Adipose tissue (tissue), 3 donors: ENCODE measurements around the gene RASAL2. TPM values are rescaled to one million over a fixed set of nuclear protein-coding genes. Genes with fewer than 3 reads are reported as not detected.
"Not testable (repeated sequence)": the region's sequence is repeated elsewhere in the genome, so short reads cannot be mapped to it uniquely, and the experiment has no call there.

Source experiments
- H3K27ac ChIP-seq: one replicate; pipeline ENCODE4 v1.5.1; 2013; ENCODE audit warnings: low read depth, low read length
- WGBS, 3 donors: extraction: QIAGEN DNeasy Blood & Tissue Kit; methylation state at CpG; one replicate each; pipeline ENCODE4 v1.1.7; 2013; 5-methylcytosine and 5-hydroxymethylcytosine counted together
- polyA plus RNA-seq, 3 donors: library from polyadenylated mRNA; stranded (reverse); fragments of 200-250 nt; gene quantifications; one replicate each; pipeline ENCODE4 v1.2.3, GENCODE V29; 2013
- donor health status: healthy with polysubstance abuse.
- donor health status: Bipolar disorder and iron deficiency.
- donor health status: healthy.

The RASAL2 gene
- polyA plus RNA-seq, 3 donors = 2.8 to 7.0 (median 3.3) TPM

DNA sequence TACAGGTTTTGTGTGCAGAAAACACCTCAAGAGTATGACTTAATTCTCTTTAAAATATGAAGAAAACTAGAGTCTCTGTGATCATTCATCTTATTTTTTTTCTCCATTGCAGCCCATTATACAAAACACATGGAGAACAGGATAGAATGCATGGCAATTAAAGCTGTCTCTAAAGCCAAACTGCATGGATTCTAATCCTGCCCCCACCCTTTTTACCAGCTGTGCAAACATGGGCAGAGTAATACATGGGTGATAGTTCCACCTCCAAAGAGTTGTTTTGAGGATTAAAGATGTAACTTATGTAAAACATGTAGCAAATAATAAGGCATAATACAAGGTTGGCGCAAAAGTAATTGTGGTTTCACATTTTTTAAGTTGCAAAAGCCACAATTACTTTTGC, 288.5 kb downstream of the RASAL2 start:
- H3K27ac ChIP-seq = no peak overlapping the region
- 90 to 100% (median 90%) methylated on average over 1 of the region's 1 CpG for WGBS, 3 donors

DNA sequence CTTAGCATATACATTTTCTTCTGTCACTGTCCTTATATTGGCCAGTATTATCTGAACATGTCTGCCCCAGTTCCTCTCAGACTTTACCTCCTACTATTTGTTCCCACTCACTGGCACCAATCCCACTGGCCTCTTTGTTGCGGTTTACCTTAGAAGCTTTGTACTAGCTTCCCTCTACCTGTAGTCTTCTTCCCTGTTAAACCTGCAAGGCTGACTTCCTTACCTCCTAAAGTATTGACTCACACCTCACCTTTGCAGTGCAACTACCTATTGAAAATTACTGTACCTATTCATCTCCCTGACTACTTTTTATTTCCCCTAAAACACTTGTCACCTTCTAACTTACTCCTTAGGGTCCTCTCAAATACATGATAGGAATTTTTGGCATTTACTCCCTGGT, 291.8 kb downstream of the RASAL2 start:
- WGBS, 3 donors = 86 to 96% (median 92%) methylated on average over 1 of the region's 1 CpG
- H3K27ac ChIP-seq = no peak overlapping the region

DNA sequence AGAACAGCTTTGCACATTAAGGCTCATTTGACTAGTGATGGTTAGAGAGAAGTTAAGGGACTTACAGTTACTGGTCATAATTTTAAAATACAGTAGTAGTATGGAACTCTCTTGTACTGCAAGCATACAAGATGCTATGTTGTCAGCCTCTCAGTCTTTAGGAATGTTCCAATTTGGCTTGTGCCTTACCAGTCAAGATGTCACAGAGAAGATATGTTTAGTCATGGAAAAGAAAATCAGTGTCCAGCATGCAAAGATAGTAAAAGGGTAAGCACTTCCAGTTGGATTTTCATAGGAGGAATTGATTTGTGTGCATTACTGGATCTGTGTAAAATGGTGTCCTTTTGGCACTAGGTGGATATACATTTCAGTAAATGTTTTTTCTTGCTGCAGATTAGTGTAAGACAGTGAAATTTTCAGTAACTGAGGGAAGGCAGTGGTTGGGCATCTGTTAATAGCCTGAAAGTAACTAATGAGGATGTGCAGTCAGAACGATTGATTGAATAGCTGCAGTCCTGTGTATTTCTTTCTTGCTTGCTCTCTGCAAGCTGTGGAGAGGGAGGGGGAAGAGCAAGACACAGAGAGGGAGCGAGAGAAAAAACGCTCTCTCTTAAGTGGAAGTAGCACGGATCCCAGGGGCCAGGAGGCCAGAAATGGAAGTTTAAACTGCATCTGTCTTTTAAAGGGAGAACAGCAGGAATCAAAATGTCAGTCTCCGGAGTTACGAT, 294.7 kb downstream of the RASAL2 start:
- WGBS, 3 donors = 57 to 62% (median 60%) methylated on average over 6 of the region's 6 CpGs
- H3K27ac ChIP-seq = no peak overlapping the region

DNA sequence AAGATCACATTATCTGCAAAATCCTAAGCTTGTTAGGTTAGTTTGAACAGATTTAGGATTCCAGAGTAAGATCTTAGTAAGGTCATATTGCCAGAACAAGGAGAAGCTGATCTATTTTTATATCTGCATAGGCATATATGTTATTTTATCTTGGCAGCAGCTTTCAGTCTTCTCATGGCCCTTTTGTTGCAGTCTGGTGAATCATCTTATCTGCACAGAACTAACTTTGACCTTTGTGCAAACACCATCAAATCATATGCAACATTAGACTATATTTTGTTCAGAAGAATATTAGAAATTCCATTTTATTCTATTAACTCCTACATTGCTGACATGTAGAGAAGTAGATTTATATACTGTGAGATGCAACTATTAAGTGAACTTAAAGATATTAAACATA, 295.5 kb downstream of the RASAL2 start:
- H3K27ac ChIP-seq = no peak overlapping the region

DNA sequence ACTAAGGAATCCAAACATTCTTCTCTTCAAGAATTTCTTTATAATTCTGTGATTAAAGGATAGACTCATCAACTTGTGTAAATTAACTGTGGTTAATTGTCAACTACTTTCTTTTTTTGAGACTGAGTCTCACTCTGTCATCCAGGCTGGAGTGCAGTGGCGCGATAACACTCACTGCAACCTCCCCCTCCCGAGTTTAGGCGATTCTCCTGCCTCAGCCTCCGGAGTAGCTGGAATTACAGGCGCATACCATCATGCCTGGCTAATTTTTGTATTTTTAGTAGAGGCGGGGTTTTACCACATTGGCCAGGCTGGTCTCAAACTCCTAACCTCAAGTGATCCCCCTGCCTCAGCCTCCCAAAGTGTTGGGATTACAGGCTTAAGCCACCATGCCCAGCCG, 296.4 kb downstream of the RASAL2 start:
- 94 to 97% (median 94%) methylated on average over 8 of the region's 8 CpGs for WGBS, 3 donors
- H3K27ac ChIP-seq = not testable (repeated sequence)

DNA sequence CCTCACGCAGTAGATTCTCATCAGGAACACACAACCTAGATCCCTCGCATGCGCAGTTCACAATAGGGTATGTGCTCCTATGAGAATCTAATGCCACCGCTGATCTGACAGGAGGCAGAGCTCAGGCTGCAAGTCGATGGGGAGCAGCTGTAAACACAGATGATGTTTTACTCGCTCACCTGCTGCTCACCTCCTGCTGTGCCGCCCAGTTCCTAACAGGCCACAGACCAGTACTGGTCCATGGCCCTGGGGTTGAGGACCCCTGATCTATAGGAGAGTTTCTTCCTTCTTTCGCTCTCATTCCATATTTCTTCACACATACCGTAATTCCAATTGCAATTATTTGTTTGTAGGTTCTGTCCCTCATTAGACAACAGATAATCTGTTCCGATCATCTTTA, 299.5 kb downstream of the RASAL2 start:
- 91 to 93% (median 92%) methylated on average over 10 of the region's 10 CpGs for WGBS, 3 donors
- no peak overlapping the region for H3K27ac ChIP-seq

DNA sequence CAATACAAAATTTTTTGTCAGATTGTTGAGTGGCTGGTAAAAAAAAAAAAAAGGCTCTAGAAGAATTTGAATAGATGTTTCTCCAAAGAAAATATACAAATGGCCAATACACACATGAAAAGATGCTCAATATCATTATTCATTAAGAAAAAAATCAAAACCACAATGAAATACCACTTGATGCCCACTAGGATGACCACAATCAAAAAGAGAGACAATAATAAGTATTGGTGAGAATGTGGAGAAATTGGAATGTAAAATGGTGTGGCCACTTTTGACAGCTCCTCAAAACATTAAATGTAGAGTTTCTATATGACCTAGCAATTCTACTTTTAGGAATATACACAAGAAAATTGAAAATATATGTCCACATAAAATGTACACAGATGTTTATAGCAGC, 302.9 kb downstream of the RASAL2 start:
- no peak overlapping the region for H3K27ac ChIP-seq

DNA sequence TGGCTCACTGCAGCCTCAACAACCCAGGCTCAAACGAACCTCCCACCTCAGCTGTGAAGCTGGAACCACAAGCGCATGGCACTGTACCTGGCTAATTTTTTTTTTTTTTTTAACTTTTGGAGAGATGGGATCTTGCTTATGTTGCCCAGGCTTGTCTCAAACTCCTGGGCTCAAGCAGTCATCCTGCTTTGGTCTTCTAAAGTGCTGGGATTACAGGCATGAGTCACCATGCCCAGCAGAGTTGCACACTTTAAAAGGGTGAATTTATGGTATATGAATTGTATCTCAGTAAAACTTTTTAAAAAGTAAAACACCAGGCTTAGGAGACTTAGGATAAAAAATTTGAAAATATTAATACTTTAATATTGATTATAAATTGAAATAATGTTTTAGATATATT, 303.8 kb downstream of the RASAL2 start:
- WGBS, 3 donors = 85 to 90% (median 85%) methylated on average over 2 of the region's 2 CpGs
- no peak overlapping the region for H3K27ac ChIP-seq

DNA sequence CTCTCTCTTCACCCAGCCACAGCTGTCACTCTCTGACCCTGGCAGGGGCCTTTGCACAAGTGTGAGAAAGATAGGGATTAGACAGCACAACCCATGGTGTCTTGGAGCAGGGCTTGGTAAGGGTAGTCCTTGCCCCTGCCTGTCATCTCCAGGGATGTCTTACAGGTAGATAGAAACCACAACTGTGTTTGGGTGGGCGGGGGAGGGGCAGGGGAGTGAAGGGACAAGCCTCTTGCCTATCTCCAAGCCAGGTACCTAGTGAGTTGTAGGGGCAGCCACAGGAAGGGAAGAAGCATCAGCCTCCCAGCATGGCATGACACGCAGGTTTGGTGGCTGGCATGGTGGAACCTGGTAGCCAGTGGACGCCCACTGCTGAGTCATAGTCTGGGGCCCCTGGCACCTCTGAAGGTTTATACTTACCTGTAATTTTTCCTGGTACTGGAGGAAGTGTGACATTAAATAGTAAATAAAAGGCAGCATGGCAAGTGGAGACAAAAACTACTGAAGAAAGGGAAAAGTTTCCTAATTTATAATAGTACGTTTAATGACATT, 305.3 kb downstream of the RASAL2 start:
- 90 to 97% (median 92%) methylated on average over 4 of the region's 4 CpGs for WGBS, 3 donors
- no peak overlapping the region for H3K27ac ChIP-seq

DNA sequence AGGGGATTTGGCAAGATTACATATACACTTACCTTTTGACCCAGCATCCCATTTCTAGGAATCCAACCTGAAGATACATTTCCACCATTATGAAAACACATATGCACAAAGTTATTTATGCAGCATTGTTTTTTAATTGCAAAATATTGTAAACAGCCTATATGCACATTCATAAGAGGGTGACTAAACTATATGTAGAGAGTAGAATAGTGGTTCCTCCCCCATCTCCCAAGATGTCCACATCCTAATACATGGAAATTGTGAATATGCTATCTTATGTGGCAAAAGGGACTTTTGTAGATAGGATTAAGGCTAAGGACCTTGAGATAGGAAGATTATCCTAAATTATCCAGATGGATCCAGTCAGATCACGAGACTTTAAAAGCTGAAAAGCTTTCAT, 311.2 kb downstream of the RASAL2 start:
- no peak overlapping the region for H3K27ac ChIP-seq
- WGBS, 3 donors = 91 to 100% (median 93%) methylated on average over 1 of the region's 1 CpG

DNA sequence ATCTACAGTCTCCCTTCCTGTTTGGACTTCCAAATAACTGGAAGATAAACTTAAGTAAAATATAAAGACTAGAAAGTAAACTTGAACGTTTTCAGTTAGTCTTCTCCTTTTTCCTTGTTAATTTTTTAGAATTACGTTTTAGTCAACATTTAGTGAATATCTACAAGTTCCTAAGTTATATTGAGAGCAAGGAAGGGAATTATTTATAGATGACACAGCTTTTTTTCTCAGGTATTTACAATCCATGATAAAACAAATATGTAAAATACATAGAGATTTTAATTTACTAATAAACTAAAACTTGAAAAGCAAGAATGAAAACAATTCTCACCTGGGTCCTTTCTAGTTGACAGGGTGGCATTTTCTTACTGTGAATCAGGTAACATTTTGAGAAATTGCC, 313.3 kb downstream of the RASAL2 start:
- 55 to 70% (median 60%) methylated on average over 2 of the region's 2 CpGs for WGBS, 3 donors
- H3K27ac ChIP-seq = no peak overlapping the region

DNA sequence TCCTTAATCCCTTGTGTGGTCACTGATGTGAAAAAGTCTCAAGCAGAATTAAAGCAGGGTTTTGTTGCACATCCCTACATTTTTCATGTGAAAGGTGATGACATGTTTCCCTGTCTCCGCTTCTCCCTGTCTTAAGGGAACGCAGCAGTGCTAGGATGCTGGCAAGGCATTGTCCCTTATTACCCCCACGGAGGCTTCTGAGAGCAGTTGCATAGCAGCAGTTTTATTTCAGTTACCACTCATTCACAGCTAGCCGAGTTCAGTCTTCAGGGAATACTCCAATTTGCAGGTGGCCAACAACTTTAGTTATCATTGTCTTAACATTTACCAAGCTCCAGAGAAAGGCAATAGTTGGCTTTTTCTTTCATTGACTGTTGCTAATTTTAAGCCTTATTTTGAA, 313.8 kb downstream of the RASAL2 start:
- 60 to 76% (median 69%) methylated on average over 4 of the region's 4 CpGs for WGBS, 3 donors
- no peak overlapping the region for H3K27ac ChIP-seq

DNA sequence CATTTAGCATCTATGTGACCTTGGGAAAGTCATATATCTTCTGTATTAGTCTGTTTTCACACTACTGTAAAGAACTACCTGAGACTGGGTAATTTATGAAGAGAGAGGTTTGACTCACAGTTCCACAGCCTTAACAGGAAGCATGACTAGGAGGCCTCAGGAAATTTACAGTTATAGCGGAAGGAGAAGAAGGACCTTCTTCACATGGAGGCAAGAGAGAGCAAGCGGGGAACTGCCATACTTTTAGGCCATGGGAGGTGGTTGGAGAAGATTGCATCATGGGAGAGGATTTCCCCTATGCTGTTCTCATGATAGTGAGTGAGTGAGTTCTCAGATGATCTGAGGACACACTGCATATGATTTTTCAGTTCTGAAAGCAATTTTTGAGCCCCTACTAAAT, 315.0 kb downstream of the RASAL2 start:
- WGBS, 3 donors = 80 to 92% (median 87%) methylated on average over 2 of the region's 2 CpGs
- H3K27ac ChIP-seq = no peak overlapping the region

DNA sequence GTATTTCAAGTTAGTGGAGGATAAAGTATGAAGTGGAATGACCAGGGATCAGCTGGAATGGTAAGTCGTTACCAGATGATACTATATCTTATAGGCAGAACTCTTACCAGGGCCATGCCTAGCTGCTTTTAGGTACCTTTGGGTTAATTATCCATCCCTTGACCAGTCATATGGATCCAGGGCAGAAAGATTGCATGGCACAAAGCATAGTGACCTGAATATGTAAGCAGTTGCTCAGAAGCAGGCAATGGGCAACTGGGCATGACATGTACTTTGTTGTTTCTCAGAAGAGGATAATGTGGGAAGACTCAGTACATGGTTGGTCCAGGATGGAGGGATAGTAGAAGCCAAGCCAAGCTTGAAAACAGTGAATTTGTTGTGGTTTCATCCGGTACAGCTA, 315.6 kb downstream of the RASAL2 start:
- no peak overlapping the region for H3K27ac ChIP-seq
- WGBS, 3 donors = 90 to 99% (median 96%) methylated on average over 2 of the region's 2 CpGs

DNA sequence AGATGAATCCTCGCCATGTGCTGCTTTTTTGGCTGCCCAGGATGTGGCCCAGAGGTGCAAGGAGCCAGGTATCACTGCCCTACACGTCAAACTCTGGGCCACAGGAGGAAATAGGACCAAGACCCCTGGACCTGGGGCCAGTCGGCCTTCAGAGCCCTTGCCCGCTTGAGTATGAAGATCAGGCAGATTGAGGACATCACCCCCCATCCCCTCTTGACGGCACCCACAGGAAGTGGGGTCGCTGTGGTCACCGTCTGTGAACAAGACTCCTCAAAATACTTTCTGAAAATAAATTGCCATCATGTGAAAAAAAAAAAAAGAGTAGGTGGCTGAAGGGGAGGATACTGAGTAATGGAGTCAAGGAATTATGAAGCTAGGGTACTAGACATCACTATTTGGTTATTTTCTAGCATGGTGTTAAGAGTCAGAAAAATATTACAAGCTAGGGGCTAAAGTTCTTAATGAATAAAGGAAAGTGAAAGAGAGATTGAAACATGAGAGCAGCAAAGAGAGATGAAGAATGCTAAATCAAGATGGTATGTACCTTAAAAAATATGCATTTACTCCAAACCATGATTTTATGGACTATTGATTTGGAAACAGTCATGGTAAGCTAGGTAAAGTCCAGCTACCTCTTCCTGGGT, 318.0 kb downstream of the RASAL2 start:
- WGBS, 3 donors = 79 to 86% (median 79%) methylated on average over 7 of the region's 7 CpGs
- no peak overlapping the region for H3K27ac ChIP-seq

DNA sequence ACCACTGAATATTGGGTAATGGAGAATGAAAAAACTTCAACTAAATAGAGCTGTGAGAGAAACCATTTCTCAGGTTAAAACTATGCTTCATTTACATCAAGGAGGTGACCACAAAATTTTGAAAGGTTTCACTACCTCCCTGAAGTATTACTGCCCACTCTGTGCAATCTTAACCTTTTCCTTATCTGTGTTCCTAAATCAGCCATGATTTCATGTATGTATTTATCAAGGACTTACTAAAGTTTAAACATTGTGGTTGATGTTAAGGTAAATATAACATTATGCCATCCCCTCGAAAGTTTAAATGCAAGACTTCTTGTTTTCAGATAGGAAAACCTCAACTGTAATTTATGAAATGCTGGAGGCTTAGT, 318.5 kb downstream of the RASAL2 start:
- H3K27ac ChIP-seq = no peak overlapping the region
- 44 to 50% (median 49%) methylated on average over 1 of the region's 1 CpG for WGBS, 3 donors

DNA sequence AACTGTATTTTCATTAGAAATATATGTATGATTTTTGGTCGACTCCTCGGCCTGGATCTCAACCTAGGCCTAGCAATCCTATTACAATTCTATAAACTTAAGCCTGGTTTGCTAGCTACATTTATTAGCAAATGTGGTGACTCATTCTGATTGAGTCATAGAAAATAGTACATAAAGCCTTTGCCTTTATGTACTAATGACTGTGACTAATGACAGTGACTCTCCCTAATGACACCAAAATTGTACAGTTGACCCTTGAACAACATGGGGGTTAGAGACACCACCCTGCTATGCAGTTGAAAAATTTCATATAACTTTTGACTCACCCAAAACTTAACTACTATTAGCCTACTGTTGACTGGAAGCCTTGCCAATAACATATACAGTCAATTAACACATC, 324.0 kb downstream of the RASAL2 start:
- 95 to 97% (median 97%) methylated on average over 2 of the region's 2 CpGs for WGBS, 3 donors
- no peak overlapping the region for H3K27ac ChIP-seq

DNA sequence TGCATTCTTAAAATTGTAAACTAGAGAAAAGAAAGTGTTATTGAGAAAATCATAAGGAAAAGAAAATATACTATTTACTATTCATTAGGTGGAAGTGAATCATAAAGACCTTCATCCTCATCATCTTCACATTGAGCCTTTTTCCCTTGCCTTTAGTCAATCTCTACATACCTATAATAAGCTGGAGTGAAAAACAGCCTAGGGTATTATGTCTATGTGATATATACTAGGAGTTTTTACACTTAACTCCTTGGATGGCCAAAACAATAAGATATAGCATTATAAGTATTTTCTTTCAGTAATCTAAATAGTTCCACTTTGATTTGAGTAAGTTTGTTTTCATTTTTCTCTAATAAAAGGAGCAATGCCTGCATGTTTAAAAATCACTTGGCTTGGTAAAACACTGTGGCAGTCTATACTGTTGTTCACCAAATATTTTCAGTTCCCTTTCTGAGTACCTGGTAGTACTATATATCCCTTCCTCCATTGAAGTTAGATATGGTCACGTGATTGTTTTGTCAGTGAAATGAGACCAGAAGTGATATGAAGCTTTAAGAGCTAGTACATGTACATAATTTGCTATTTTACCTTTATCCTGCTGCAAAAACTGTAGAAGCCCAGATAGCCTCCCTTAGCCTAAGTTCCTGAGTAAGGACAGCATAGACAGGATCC, 324.5 kb downstream of the RASAL2 start:
- 92 to 100% (median 94%) methylated on average over 1 of the region's 1 CpG for WGBS, 3 donors
- no peak overlapping the region for H3K27ac ChIP-seq

DNA sequence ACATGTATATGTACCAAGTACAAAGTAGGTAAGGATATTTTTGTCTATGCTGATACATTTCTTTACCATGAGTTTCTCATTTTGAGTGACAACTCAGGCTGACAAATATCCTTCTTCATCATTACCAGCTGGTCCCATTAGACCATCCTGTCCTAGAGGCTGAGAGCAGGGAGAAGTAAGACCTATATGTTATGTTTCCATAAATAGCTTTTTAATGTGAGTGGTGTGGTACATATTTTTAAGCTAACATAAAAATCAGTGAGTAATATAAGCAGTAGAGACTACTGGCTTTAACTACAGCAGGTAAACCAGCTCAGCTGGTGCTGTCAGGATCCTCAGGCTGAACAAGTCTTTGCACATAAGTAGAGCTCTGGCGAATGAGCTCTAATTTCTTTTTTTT, 340.5 kb downstream of the RASAL2 start:
- 71 to 79% (median 73%) methylated on average over 1 of the region's 1 CpG for WGBS, 3 donors
- no peak overlapping the region for H3K27ac ChIP-seq
